Measurements from ENCODE around the gene ANGPTL5. TPM values are rescaled to one million over a fixed set of nuclear protein-coding genes. Genes with fewer than 3 reads are reported as not detected.
A peak's percentile ranks its signal among the peaks of the same experiment; 100 is the strongest.
"Not testable (repeated sequence)": the region's sequence is repeated elsewhere in the genome, so short reads cannot be mapped to it uniquely, and the experiment has no call there.

ANGPTL5 gene
- 1.9 TPM for total RNA-seq (ENCODE audit: insufficient read depth, low replicate concordance)

- no peak for DNase-seq (ENCODE audit: low spot score)
Measured at GRCh38 chr11:101916422-101916821, at the start of gene ANGPTL5. TSS of gene ANGPTL5 (minus strand) at chr11:101916522. CDS start at chr11:101907909, 8,613 bp downstream.

- not testable (repeated sequence) for DNase-seq (ENCODE audit: low spot score)
Measured at GRCh38 chr11:101964200-101964599, 47.9 kb upstream of the ANGPTL5 start.

DNA sequence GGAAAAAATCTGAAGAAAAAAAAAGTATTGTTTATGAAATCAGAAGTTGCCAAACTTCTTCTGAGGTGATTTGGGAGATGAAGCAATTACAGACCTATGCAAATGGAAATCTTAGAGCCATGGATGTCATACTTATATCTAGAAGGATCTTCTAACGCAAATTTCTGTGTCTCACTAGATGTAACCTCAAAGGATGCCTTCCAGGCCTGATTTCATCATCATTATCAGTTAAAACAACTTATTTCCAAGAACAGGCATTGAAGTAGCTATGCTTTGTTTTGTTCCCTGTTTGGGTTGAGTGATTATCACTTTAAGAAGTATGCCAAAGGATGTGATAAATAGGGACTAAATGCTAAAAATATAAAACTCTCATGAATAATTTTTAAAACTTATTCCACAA, 43.9 kb upstream of the ANGPTL5 start:
- DNase-seq (ENCODE audit: low spot score) = peak; percentile 30

GRCh38 chr11:101955701-101956100, 39.4 kb upstream of the ANGPTL5 start:
- DNase-seq (ENCODE audit: low spot score) = no peak

GRCh38 chr11:101955278-101955677, 39.0 kb upstream of the ANGPTL5 start:
- peak; percentile 34 for DNase-seq (ENCODE audit: low spot score)

- no peak for DNase-seq (ENCODE audit: low spot score)
Measured at GRCh38 chr11:101949680-101950220, 33.4 kb upstream of the ANGPTL5 start.

DNA sequence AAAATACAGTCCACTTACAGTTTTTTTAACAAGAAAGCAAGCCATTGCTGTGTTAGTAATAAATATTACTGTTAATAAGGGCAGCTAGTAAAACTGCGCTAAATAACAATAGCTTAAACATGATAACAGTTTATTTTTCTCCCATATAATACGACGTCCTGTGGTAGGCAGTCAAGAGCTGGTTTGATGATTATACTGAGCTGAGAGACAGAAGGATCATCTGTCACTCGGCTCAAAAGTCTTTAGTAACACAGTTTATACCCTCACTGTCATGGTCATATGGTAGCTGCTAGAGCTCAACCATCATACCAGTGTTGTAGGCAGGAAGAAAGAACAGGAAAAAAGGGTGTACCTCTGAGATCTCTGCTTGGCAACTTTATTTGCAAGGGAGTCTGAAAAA, 29.1 kb upstream of the ANGPTL5 start:
- DNase-seq (ENCODE audit: low spot score) = no peak

DNA sequence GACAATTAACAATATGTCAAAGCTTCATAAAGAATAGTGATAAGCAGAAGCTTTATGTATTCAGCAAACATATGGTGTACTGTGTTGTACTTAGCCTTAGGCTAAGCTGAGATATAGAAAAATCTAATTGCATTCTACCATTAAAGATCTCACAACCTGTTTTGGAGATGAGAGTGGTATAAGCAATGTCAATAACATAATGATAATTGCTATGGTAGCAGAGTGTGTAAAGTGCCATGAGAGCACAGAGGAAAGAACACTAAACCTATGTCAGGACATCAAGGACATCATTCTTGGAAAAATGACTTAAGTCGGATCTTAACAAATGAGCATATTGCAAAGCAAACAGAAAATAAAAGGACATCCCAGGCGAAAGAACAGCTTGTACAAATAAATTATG, 28.6 kb upstream of the ANGPTL5 start:
- DNase-seq (ENCODE audit: low spot score) = no peak

GRCh38 chr11:101940901-101941520, 24.7 kb upstream of the ANGPTL5 start:
- DNase-seq (ENCODE audit: low spot score) = no peak

DNA sequence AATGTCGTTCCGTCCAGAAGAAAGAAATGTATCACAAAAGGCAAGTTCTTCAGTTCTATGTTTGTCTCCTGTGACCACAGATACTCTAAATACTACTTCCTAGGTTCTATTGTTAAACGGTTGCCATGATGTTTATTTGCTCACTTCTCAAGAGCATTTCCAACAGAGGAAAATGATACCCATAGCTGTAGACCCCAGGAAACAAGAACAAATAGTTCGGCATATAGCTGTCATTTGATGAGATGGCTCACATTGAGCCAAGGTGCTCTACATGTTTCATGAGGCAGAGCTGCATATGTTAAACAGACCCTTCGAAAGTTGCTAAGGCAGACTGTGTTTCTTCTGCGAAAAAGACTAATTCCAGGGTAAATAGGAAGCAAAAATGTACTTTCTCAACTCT, 15.4 kb upstream of the ANGPTL5 start:
- DNase-seq (ENCODE audit: low spot score) = no peak

- no peak for DNase-seq (ENCODE audit: low spot score)
Measured at GRCh38 chr11:101929294-101929915, 13.1 kb upstream of the ANGPTL5 start.

DNA sequence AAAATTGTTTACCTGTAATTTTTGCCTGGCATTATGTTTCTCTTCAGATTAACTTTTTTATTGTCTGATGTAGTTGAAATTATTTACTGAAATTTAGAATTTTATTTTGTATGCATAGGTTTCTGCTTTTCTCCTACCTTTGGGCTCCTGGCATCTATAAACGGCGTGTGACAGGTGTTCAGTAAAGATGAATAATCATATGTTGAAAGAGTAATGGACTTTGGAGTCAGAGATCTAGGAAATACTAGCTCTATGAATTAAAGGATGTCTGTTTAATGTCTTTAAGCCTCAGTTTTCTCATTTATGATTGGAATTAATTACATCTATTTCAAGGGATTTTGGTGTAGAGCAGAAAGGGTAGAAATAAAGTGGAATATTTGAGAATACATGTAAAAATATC, 7.2 kb upstream of the ANGPTL5 start:
- no peak for DNase-seq (ENCODE audit: low spot score)

- DNase-seq (ENCODE audit: low spot score) = no peak
Measured at GRCh38 chr11:101920992-101921391, 4.7 kb upstream of the ANGPTL5 start.

DNA sequence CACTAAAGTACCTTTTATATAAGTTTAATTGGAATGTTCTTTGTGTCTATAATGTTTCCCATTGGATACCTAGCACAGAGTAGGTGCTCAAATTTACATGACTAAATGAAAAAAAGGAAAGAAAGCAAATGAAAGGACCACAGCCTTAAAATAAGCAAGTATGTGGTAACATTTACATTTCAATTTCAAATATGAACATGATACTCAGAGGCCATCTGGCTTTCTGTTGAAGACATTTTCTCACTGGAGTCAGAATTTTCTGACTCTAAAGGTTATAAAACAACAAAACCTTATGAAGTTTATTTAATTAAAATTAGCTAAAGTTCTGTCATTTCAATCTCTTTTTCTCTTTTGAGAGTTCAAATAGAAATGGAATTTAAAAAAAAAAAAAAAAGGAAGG, 904 bp upstream of the ANGPTL5 start:
- DNase-seq (ENCODE audit: low spot score) = peak; percentile 12

GRCh38 chr11:101915791-101916291, 481 bp downstream of the ANGPTL5 start:
- peak; percentile 91 for DNase-seq (ENCODE audit: low spot score)

DNA sequence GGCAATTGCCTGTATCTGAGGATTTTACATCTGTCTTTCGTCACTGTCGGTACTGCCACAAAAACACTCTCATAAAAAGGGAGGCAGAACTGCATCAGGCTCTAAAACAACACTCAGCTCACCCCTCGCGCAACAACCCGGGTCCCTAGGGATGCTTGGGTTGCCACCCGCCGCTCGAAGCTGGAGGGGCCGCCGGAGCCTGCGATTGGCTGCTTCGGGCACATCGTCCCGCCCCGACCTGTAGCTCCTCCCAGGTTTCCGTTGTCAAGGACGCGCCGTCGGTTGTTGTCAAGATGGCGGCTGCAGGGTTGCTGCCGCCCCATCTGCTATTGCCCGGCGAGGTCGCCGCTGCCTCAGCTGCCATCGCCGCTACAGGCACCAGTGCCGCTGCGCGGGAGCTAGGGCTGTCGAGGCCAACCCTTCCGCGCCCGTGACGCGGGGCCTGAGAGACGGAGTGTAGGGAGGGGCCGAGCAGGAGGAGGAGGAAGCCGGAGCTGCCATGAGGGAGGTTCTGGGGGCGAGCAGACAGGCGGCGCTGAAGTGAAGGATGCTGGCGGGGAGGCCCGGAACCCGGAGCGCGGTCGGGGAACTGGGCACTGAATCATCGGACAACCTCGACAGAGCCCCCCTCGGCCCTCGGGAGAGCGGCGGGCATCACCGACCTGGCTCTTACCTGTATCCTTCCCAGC, 1.4 kb downstream of the ANGPTL5 start, which contains the start of gene CEP126:
Gene CEP126, plus strand, starts transcription at position 273 of the 689 bp plus-strand sequence. Its CDS starts 275 bp downstream, at position 548.
- peak; percentile 98 for DNase-seq (ENCODE audit: low spot score)

DNA sequence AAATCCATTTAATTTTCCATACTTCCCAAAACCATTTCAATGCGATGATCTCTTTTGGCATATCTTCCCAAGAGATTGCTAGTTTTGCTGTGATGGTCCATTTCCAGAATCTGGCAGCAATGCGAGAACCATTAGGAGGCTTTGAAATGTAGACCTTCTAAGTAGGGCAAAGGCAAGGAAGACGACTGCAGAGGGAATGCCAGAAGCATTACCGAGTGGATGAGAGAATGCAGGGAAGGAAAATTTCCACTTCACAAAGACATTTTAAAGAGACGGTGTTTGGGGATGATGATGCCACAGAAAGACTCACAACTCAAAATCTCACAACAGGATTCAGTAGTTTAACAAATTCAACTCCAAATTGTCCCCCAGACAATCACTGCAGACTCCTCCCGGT, 2.0 kb downstream of the ANGPTL5 start:
- DNase-seq (ENCODE audit: low spot score) = peak; percentile 87

DNA sequence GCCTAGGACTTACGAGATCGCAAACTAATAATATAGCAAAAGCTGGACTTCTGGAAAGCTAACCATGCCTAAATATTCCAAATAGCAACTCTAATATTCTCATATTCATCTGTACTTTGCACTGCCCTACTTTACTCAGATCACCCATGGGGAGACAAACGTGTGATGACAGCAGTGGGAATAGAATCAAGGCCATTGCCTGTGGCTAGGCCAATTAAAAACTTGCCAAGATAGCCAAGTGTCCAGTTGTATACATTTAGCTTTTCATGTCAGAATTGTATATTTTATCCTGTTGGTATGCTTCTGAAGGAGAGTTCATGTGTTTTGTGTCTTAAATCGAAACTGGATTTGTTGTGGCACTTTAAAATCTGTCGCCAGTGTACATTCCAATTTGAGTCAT, 2.7 kb downstream of the ANGPTL5 start:
- peak; percentile 12 for DNase-seq (ENCODE audit: low spot score)

DNA sequence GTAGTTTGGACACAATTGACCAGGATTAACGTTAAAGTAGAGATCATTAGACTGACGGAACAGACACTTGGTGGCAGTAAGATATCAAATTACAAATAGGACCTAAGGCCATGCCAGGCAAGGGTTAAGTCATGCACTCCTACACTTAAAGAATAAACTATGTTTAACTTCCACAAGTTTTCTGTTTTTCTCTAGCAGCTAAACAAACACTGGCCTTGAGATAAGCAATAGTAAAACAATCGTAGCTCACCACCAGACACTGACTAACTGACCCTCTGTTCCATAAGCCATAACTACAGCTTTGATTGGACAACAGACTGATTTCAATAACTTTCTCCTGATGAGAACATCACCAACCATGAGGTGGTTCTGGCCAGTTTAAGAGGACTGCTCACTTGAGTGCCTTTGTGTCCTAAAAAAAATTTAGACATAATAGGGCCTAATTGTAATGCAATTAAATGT, 3.5 kb downstream of the ANGPTL5 start:
- peak; percentile 6 for DNase-seq (ENCODE audit: low spot score)

GRCh38 chr11:101909087-101909486, 7.2 kb downstream of the ANGPTL5 start:
- no peak for DNase-seq (ENCODE audit: low spot score)

DNA sequence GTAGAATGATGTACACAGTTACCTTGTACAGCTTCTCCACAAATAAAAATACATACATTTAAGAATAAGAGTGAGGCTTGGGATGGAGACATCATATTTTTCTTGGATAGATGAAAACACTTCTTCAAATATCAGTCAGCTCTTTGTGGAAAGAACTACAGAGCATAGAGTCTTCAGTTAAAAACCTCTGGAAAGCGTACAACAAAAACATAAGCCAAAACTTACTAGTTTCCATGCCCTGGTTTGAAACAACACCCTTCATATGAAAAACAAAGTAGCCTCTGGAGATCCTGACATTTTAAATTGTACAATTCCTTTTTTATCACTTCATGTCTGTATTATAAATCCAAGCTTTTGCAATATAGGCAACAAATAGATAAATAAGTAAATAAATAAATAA, 8.5 kb downstream of the ANGPTL5 start:
- no peak for DNase-seq (ENCODE audit: low spot score)

DNA sequence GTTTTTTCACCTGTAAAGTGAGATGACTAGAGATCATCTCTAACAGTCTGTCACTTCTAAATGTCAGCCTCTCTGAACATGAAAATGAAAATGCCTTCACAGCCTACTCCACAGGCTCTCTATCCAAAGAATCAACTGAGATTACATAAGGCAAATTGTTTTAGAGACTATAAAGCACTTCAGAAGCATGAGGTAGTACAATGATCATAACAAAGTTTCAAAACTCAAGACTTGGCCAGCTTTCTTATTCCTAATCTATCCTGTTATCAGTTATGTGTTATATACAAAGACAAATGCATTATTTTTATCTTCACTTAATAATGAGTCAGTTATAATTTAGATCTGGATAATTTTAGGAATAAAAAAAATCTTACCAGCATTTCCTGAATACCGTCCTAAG, 21.8 kb downstream of the ANGPTL5 start:
- peak; percentile 25 for DNase-seq (ENCODE audit: low spot score)

All from umbilical cord (tissue), 2 donors.